PC-9 (cell line): ENCODE measurements around the gene SAP130.

Source experiments
- CTCF ChIP-seq: fragments of 200-600 bp; sonication (generic); conservative IDR thresholded peaks from 2 replicates; pipeline ENCODE4 v1.6.1; 2017; ENCODE audit warnings: mixed run types, antibody characterized with exemption, mild to moderate bottlenecking, moderate library complexity
- EZH2 ChIP-seq: fragments of 200-600 bp; sonication (generic); IDR thresholded peaks from 2 replicates; pipeline ENCODE4 v1.8.0; 2017; ENCODE audit warnings: antibody characterized with exemption, low read depth

GRCh38 chr2:127917916-127918315 is 109.9 kb downstream of the SAP130 start:
- TF ChIP-seq CTCF: no peak
- no peak for TF ChIP-seq EZH2
